ENCODE results near the gene FAT1. TPM values are rescaled to one million over a fixed set of nuclear protein-coding genes. Genes with fewer than 3 reads are reported as not detected.

Gene FAT1
- total RNA-seq, 1 experiment from 2014 or later, result 172 TPM

Other genes with a start within 250 kb of the FAT1 start
- gene MTNR1A, start 168.3 kb downstream of the FAT1 start, total RNA-seq (2021), result 0.73 to 1.0 TPM (median 0.73 TPM) in 3 replicates

Measured in WTC11 (cell line).